Measurements from ENCODE around the gene ARHGEF12. TPM values are rescaled to one million over a fixed set of nuclear protein-coding genes. Genes with fewer than 3 reads are reported as not detected.

Gene ARHGEF12
- polyA plus RNA-seq, 2 of the 4 experiments (the other 2 are of a cell fraction) = 16.7 to 27.2 TPM

- POLR2A ChIA-PET = no interaction called here
- H3K4me1 ChIP-seq = peaks cover 28% of the 10 kb centered on the region
- no peak overlapping the region for H3K27ac ChIP-seq
- no peak overlapping the region for H3K4me3 ChIP-seq
- no peak for TF ChIP-seq CBX8 (IDR thresholded peaks at IDR 0.05)
- TF ChIP-seq JUN (IDR thresholded peaks at IDR 0.05) = no peak
- TF ChIP-seq HDAC2 (IDR thresholded peaks at IDR 0.05) = no peak
- no peak for TF ChIP-seq JUNB (IDR thresholded peaks at IDR 0.05)
- no peak for TF ChIP-seq HOXA7 (CRISPR knock-in tag; IDR thresholded peaks at IDR 0.05)
- TF ChIP-seq ZFP36 (IDR thresholded peaks at IDR 0.05; ENCODE audit: borderline replicate concordance, partially characterized antibody) = no peak
- no peak for TF ChIP-seq EHF (CRISPR knock-in tag; IDR thresholded peaks at IDR 0.05)
- TF ChIP-seq MAFK (IDR thresholded peaks at IDR 0.05; ENCODE audit: partially characterized antibody) = no peak
- no peak for TF ChIP-seq CEBPB (IDR thresholded peaks at IDR 0.05)
- no peak for TF ChIP-seq ATOH8 (CRISPR knock-in tag; IDR thresholded peaks at IDR 0.05; ENCODE audit: low read depth)
- no peak for TF ChIP-seq HOXB13 (CRISPR knock-in tag; IDR thresholded peaks at IDR 0.05; ENCODE audit: low read depth)
- TF ChIP-seq GATA3 (IDR thresholded peaks at IDR 0.05; ENCODE audit: borderline replicate concordance) = no peak
- no peak for TF ChIP-seq RCOR1 (IDR thresholded peaks at IDR 0.05; ENCODE audit: low read depth, low read length)
- FAIRE-seq = no peak
- H3K4me2 ChIP-seq = no peak overlapping the region
- DNase-seq (ENCODE audit: low read depth in 1 of 2, low spot score in 1 of 2) = no peak
- CTCF ChIA-PET = no interaction called here
- 80% methylated on average over 2 of the region's 2 CpGs for WGBS (ENCODE audit: missing lambda C conversion rate)
- ATAC-seq = no peak
- no peaks in the 10 kb centered on the region for H3K9me3 ChIP-seq
These were observed 57.9 kb downstream of the ARHGEF12 start for GRCh38 chr11:120394119-120394518.

GRCh38 chr11:120395778-120396177 is 59.6 kb downstream of the ARHGEF12 start:
- ATAC-seq (no peak), DNase-seq (ENCODE audit: low read depth in 1 of 2, low spot score in 1 of 2) (no peak), FAIRE-seq (no peak)
- POLR2A ChIA-PET = no interaction called here
- Histone ChIP-seq H3K4me2 (no peak overlapping the region), H3K4me3 (no peak overlapping the region), H3K9me3 (no peaks in the 10 kb centered on the region), H3K4me1 (peaks cover 36% of the 10 kb centered on the region), H3K27ac (no peak overlapping the region)
- WGBS (ENCODE audit: missing lambda C conversion rate) = 85% methylated on average over 3 of the region's 3 CpGs
- TF ChIP-seq HEYL (CRISPR knock-in tag; IDR thresholded peaks at IDR 0.05) (no peak), RFX5 (IDR thresholded peaks at IDR 0.05) (no peak), HOXA7 (CRISPR knock-in tag; IDR thresholded peaks at IDR 0.05) (no peak), ZFP36 (IDR thresholded peaks at IDR 0.05; ENCODE audit: borderline replicate concordance, partially characterized antibody) (no peak), ZSCAN20 (CRISPR knock-in tag; IDR thresholded peaks at IDR 0.05) (no peak), EHF (CRISPR knock-in tag; IDR thresholded peaks at IDR 0.05) (no peak), CEBPB (IDR thresholded peaks at IDR 0.05) (no peak), TFCP2L1 (CRISPR knock-in tag; IDR thresholded peaks at IDR 0.05) (no peak), RARB (CRISPR knock-in tag; IDR thresholded peaks at IDR 0.05) (no peak), E2F6 (IDR thresholded peaks at IDR 0.05; ENCODE audit: borderline replicate concordance, low read depth) (no peak), KDM5A (IDR thresholded peaks at IDR 0.05) (no peak), RAD21 (conservative IDR thresholded peaks at IDR 0.05 in 1 of 2, IDR thresholded peaks at IDR 0.05 in 1 of 2) (no peak), FOSL2 (IDR thresholded peaks at IDR 0.05) (no peak), FOSL2 (CRISPR knock-in tag; IDR thresholded peaks at IDR 0.05) (no peak), CHD4 (IDR thresholded peaks at IDR 0.05; ENCODE audit: borderline replicate concordance) (no peak), PHF8 (IDR thresholded peaks at IDR 0.05; ENCODE audit: borderline replicate concordance, low read depth) (no peak), RNF2 (IDR thresholded peaks at IDR 0.05; ENCODE audit: borderline replicate concordance, low read depth) (no peak), ESRRA (IDR thresholded peaks at IDR 0.05; ENCODE audit: borderline replicate concordance, low read length) (no peak), NFE2L2 (conservative IDR thresholded peaks at IDR 0.05; ENCODE audit: low read length) (no peak)
- TF ChIP-seq, protein P1, sequence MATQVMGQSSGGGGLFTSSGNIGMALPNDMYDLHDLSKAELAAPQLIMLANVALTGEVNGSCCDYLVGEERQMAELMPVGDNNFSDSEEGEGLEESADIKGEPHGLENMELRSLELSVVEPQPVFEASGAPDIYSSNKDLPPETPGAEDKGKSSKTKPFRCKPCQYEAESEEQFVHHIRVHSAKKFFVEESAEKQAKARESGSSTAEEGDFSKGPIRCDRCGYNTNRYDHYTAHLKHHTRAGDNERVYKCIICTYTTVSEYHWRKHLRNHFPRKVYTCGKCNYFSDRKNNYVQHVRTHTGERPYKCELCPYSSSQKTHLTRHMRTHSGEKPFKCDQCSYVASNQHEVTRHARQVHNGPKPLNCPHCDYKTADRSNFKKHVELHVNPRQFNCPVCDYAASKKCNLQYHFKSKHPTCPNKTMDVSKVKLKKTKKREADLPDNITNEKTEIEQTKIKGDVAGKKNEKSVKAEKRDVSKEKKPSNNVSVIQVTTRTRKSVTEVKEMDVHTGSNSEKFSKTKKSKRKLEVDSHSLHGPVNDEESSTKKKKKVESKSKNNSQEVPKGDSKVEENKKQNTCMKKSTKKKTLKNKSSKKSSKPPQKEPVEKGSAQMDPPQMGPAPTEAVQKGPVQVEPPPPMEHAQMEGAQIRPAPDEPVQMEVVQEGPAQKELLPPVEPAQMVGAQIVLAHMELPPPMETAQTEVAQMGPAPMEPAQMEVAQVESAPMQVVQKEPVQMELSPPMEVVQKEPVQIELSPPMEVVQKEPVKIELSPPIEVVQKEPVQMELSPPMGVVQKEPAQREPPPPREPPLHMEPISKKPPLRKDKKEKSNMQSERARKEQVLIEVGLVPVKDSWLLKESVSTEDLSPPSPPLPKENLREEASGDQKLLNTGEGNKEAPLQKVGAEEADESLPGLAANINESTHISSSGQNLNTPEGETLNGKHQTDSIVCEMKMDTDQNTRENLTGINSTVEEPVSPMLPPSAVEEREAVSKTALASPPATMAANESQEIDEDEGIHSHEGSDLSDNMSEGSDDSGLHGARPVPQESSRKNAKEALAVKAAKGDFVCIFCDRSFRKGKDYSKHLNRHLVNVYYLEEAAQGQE (IDR thresholded peaks at IDR 0.05) = no peak
- CTCF ChIA-PET = interaction anchor here (0.8 to 1.6 kb wide), 4 partner anchors 9 to 160 kb away, joined by 3 read pairs; no protein-coding TSS in a partner anchor
